Spleen (tissue), 7 donors: Measurements from ENCODE around the gene USP10.

Experiments used
- POLR2A ChIP-seq, 3 donors: fragments of 450-650 bp; IDR thresholded peaks; one replicate each; pipeline ENCODE4 v1.5.1; 2017; ENCODE audit warnings: antibody characterized with exemption in 3 of 3, mild to moderate bottlenecking in 1 of 3
- POLR2AphosphoS5 ChIP-seq, 3 donors: sonication (generic); formaldehyde crosslinking; IDR thresholded peaks; one replicate each; pipeline ENCODE4 v1.5.1; 2017; ENCODE audit warnings: antibody characterized with exemption in 3 of 3
- TF ChIP-seq, protein P1 (sequence below), 11 experiments: fragments of 200-600 bp in 7 of 11; fragments of 450-650 bp in 4 of 11; sonication (generic) in 4 of 11; IDR thresholded peaks in 8 of 11; conservative IDR thresholded peaks in 3 of 11; 1 replicate in 7 of 11; 2 replicates in 4 of 11; pipeline versions ENCODE4 v1.4.0 to v1.8.0; 2016 to 2021; ENCODE audit warnings: antibody characterized with exemption in 11 of 11, inconsistent platforms in 4 of 11, mild to moderate bottlenecking in 1 of 11
- donor health status: DM: no; HTN: no; CAD: no; lungs with moderate emphysema.
- donor health status: DM: no; HTN: no; CAD: no.
- donor health status: DM: no; HTN: no; CAD: no.

GRCh38 chr16:84673561-84673960 lies 26.2 kb upstream of the USP10 start:
- TF ChIP-seq POLR2A (IDR thresholded peaks at IDR 0.05) (no peak), POLR2AphosphoS5 (IDR thresholded peaks at IDR 0.05) (no peak)
- TF ChIP-seq, protein P1, sequence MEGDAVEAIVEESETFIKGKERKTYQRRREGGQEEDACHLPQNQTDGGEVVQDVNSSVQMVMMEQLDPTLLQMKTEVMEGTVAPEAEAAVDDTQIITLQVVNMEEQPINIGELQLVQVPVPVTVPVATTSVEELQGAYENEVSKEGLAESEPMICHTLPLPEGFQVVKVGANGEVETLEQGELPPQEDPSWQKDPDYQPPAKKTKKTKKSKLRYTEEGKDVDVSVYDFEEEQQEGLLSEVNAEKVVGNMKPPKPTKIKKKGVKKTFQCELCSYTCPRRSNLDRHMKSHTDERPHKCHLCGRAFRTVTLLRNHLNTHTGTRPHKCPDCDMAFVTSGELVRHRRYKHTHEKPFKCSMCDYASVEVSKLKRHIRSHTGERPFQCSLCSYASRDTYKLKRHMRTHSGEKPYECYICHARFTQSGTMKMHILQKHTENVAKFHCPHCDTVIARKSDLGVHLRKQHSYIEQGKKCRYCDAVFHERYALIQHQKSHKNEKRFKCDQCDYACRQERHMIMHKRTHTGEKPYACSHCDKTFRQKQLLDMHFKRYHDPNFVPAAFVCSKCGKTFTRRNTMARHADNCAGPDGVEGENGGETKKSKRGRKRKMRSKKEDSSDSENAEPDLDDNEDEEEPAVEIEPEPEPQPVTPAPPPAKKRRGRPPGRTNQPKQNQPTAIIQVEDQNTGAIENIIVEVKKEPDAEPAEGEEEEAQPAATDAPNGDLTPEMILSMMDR (IDR thresholded peaks at IDR 0.05 in 8 of 11, conservative IDR thresholded peaks at IDR 0.05 in 3 of 11) = no peak
